GM18519 (cell line): ENCODE data around the gene PIGM.

Experiments
- ATAC-seq: cut with Tn5 transposase; IDR thresholded peaks from one replicate; pipeline ENCODE4 v1.9.1; 2021; ENCODE audit warnings: mild to moderate bottlenecking, moderate library complexity; ENCODE audit not compliant: unreplicated experiment, low FRiP score

The PIGM gene

DNA sequence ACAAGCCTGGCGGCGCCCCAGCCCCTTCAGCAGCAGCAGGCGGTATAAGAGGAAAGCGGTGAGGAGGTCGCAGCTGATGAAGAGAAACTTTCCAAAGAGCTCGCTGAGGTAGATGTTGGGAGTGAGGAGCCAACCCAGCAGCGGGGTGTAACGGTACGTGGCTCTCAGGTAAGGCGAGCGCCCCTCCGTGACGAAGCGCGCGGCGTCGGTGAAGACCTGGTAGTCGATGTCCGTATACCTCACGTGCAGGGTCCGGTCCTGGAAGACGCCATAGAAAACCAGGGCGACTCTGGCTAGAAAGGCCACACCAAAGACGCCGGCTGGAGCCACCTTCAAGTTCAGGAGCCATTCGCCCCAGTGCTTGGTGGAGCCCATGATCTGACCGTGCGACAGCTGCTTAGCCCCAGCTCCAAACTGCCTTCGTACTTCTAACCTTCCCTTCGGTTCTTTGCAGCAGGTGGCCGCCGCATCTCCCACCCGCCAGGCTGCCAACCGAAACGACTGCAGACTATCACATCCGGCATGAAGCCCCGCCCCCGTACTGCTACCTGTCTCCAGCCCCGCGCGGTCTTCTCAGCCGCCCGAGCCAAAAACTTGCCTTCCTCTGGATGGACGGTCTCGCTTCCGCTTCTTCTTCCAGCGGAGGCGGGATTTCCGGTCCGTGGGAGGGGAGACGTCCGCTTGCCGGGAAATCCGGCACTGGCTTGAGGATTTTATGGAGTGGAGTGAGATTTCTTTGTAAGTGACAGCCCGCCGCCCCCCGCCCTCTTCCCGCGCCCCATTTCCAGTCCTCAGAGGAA, at the start of gene PIGM:
Gene PIGM, minus strand, starts transcription at position 626 of the 800 bp plus-strand sequence. Its CDS starts 251 bp downstream, at position 375.
- peak; percentile 76 for ATAC-seq

DNA sequence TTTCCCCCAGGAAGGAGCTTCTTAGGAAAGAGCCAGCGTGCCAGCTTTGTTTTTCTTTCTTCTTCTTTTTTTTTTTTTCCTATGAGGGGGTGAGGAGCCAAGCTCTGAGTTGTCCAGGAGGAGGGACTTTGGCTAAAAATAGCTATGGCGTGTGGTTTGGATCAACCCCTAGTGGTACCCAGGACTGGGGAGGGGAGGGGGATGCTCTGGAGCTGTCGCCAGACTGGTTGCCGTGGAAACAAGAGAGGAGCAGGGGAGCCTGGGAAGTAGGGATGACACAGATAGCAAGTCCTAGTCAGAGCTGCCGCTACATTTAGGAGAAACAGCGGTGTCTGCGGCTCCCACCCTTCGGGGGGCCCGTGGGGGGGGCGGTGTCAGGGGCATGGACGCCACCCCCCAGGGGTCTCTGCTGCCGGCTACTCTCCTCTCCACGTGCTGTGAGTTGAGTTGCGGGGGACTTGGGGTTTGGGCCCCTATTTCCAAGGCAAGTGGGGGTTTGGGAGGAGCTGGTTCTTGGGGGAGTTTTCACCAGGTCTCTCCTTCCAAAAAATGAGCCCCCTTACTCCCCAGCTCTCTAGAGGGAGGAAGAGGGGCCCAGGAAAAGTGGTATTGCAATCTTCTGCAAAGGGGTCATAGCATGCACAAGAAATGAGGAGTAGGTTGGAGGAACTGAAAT, 49.6 kb upstream of the PIGM start, which contains the start of gene KCNJ9:
Gene KCNJ9, plus strand, starts transcription at position 278 of the 676 bp plus-strand sequence. CDS start 2,493 bp downstream, outside the sequence.
- ATAC-seq = no peak

DNA sequence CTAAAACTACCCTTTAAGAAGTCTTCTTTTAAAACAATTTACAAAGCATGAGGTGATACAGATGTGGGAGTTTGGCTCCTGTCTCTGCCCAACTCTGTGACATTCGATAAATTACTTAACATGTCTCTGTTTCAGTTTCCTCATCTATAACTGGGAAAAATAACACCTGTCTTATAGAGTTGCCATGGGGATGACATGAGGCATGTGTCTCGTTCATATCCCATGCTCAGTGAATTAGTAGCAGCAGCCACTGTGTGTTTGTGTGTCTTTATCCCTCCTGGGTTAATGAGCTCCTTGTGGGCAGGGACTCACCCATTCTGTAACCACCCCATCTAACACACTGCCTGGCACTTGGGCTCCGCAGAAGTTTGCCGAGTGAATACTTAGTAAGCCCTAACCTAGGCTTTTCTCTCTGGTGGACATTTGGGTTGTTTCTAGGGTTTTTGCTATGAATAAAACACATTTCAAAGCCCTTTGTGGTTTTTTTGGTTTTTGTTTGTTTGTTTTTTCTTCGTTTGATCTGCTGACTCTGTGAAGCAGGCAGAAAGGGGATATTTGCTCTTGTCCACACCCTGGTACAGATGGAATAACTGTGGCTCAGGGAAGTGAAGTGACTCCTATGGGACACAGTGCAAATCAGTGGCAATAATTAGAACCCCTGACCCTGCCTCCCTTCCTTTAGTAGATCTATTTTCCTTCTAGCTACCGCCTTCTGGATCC, 48.8 kb upstream of the PIGM start:
- no peak for ATAC-seq

DNA sequence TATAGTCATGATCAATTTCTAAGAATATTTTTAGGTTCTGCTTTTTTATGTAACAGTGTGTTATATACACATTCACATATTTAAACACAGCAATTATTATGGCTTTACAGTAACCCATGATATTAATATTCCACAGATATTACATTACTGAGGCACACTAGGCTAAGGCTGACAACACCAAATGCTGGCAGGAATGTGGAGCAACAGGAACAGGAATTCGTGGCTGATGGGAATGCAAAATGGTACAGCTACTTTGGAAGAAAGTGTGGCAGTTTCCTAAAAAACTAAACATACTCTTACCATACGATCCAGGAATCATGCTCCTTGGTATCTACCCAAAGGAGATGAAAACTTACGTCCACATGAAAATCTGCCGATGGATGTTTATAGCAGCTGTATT, 47.7 kb upstream of the PIGM start:
- ATAC-seq = no peak

DNA sequence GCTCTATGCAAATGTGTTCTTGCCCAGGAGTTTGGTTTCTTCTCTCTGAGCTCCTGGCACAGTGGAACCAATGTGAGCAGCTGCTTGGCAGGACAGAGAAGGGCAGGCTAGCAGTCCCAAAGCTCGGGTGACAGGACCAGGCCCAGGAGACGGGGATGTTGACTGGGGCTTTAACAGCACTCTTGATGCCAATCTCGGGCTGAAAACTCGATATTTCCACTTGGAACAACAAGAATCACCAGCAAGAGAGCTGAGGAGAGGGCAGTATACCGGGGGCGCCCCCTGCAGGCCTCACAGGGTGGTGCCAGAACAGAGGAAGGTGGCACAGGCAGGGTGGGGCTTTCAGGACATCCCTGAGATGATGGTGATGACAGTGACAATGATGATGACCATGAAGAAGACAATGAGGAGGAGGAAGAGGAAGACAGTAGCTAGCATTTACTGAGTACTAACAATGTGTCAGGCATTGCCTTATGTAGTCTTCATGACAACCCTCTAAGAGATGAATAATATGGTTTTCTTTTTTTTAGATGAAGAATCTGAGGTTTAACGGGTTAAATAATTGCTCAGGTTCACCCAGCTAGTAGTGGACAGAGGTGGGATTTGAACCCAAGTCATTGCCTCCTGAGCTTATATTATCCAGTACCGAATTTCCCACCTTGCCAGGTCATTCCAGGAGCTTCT, 46.9 kb upstream of the PIGM start:
- peak; percentile 59 for ATAC-seq

DNA sequence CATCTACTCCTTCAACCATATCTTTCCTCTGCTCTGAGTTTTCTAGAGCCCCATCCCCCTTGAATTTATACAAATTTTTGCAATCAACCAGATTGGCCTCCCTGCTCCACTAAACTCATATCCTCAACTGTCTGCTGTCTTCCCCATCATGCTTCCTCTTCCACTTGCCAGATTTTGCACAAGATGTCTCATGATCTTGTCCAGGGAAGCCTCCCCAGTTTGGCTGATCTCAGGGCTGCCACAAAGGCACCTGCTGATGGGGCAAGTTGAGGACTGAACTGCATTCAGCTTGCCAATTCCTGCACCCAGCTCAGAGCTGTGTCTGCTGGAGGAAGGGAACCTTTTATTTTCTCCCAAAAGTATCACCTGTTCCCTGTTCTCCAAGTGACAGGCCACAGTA, 45.7 kb upstream of the PIGM start:
- ATAC-seq = no peak

DNA sequence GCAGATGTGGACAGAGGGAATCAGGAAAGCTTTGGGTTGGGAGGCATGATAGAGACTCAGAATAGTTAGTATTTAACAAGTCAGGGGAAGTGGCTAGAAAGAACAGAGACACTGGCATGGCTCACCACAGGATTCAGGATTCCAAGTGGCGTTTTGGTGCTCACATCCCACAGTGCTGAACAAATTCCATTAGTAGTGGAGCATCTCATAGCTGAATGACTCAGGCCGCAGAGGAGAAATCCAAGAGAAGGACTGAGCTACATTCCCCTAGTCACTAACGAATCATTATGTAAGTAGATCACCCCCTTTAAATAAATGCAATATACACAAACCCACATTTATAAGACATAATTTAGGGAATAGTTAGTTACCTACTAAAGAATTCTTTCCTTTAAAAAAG, 44.5 kb upstream of the PIGM start:
- no peak for ATAC-seq

DNA sequence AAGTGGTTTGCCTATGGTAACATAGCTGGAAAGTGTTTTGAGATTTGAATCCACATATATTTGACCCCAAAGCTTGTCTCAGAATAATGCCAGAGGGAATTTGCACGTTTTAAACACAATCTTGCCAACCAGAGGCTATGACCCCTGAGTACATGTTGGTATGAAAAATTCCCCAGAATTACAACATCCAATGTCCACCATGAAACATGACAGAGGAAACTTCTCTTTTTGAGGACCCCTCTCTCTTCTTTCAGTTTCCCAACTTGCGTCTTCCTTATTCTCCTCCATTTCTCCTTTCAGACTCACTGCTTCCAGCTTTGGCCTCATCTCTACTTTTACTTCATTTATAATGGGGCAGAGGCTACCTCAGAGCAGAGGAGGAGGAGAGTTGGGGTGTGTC, 44.0 kb upstream of the PIGM start:
- ATAC-seq = no peak

DNA sequence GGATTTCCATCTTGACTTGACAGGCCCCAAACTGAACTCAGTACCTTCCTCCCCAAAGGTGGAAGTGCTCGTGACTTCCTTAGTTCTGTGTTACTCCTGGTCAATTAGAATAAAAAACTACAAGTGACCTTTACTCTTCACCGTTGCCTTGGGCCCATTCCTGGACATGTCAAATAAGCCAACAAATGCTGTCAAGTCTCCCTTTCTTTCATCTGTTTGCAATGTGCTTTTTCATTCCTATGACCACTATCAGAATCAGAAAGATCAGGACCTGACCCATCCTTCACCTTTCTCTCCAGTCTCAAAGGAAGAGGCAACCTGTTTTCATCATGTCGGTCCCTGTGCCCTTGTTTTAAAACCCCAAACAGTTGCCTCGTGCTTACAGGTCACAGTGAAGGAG, 43.1 kb upstream of the PIGM start:
- ATAC-seq = no peak

DNA sequence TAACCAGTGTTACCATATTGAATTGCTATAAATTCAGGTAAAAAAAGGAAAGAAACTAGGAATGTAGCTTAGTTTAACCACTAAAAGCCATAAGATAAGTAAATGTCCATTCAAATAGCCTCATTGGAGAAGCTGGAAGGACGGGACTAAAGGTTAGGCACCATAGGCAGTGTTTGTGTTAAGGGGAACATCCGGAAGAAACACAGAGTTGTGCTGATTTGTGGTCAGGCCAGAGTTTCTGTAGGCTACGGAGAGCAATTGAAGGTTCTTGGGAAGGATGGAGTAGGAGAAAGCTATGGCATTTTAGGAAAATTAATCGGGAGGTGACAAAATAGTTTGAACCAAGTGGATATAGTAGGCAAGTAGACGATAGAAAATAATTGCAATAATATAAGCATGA, 39.5 kb upstream of the PIGM start:
- no peak for ATAC-seq

DNA sequence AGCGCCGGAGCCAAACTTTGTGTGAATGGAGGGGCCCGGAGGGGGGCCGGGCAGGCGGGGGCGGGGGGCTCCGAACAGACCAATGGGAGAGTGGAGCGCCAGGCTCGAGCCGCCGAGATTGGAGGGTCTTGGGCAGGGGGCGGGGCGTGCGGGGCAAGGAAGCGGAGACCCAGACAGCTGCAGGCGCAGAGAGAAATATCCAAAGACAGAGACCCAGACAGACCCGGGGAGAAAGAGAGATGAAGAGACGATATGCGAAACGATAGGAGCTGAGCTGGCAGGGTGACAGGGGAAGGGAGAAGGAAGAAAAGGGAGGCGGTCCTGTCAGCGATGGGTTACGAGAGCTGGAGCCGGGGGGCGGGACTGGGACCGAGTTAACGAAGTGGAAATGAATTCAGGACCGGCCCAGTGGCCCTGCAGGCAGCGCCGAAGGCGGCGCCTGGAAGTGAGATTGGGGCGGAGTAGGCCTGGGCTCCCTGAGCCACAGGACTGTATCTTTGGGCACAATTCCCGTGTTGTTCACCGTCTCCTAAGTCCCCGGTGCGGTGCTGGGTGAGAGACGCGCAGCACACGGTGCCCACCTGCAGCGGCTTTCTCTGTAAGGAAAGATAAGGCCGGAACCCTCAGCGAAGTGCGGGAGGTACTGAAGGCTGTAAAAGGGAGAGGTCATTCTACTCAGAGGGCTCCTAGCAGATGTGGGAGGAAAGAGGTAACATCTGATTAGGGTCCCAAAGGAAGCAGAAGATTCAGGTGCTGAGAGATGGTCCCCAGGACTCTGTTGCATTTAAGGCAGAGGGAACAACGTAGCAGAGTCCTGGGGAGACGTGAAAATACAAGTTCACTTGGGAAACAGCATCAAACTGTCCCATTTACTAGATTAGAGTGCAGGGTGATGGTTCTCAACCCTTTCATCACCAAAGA, 38.7 kb upstream of the PIGM start:
- no peak for ATAC-seq

DNA sequence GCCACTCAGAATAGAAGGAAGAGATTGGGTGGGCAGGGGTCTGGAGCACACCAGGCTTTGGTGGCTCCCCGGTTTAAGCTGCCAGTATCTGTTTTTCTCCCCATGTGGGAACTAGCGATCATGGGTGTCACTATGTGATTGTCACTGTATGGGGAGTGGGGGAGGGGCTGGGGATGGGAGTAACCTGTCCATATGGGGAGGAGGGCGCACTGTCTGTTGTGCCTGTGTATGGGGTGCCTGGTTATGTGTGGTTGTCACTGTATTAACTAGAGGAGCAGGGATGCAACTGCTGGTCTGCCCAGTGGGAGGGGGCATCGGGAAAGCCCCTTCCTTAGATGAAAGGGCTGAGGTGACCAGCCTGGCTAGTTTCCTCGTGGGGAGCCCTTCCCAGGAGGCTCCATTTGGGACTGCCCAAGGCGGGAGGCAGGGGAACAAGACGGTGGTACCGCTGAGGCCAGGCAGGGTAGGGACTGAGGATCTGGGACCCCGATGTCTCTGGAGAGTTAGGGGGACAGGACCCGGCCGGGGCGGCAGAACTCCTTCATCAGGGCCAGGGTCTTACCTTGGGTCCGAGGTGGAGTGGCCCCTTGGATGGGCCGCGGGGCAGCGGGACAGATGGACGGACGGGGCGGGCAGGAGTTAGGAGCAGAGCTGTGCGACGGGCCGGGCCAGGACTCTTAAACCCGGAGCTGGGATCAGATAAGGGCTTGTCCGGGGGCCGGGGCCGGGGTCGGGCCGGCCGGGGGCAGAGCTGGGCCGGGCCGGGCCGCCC, 37.9 kb upstream of the PIGM start, which contains the start of gene KCNJ10:
Gene KCNJ10, minus strand, starts transcription at position 701 of the 772 bp plus-strand sequence. CDS start 27,628 bp downstream, outside the sequence.
- ATAC-seq = no peak

DNA sequence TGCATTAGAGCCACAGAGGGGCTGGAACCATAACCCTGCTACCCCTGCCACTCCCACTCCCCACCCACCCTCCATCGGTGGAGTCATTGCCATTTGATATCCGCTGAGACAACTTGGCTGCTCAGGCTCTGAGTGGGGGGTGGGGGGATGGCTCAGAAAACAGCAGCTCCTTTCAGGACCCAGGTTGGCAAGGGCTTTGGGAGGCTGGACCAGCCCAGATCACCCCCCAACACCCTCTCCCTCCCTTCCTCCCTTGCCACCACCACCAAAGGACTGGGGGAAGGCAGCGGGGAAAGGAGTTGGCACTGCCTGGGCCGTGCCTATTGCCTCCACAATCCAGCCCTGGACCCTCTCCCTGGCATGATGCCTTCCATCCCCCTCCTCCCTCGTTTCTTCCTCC, 36.4 kb upstream of the PIGM start:
- ATAC-seq = no peak

DNA sequence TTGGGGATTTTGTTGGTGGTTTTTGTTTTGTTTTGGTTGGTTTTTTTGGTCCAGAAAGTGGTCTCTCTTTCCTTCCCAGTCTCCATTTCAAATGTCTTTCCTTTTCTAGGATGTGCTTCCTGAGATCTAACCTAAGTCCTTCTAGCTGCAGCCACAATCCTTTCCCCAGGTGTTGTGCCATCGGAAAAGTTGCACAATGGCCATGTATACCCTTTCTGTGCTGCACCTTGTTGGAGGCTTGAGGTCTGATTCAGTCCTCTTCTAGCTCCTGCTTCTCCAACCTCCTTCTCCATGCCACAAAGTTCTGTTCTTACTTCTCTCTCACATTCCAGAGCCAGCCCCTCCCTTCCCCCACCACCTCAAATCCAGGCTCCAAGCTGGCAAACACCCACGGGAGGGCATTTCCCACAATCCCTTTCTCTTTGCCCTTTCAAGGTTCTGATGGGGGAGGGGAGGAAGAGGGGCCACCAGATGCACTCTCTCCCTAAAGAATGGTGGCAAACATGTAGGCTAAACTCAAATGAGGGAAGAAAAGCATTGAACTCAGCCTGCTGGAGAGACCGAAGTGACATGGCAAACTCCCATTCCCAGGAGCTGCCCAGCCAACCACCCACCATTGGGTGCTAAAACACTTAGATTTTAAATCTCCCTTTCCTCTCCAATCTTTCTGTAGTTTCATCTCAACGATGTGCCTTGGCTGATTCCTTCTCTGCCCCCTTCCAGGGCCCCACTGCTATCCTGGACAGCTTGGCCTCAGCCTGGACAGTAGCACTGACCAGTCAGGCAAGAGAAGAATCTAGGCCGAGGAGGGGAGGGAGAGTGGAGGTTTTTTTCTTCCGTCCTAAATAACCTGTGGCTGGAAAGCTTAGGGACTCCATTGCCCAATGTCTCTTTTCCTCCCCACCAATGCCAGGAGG, 35.3 kb upstream of the PIGM start:
- ATAC-seq = no peak

DNA sequence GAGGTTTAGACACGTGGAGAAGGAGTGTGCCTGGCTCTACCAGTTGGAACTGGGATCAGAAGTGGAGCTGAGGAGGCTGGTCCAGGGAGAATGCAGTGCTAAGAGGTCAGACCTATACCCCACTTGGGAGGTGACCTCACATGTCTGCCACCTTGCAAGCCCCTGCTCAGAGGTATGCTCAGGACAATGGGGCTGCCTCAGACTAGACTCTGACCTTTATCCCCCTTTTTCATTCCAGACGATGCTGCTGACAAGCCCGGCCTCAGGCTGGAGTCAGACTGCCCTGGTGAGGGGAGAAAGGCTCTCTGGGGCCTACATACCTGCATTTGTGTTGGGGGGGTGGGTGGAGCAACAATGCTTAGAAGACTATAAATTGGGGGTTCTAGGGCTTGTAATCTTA, 33.0 kb upstream of the PIGM start:
- no peak for ATAC-seq

DNA sequence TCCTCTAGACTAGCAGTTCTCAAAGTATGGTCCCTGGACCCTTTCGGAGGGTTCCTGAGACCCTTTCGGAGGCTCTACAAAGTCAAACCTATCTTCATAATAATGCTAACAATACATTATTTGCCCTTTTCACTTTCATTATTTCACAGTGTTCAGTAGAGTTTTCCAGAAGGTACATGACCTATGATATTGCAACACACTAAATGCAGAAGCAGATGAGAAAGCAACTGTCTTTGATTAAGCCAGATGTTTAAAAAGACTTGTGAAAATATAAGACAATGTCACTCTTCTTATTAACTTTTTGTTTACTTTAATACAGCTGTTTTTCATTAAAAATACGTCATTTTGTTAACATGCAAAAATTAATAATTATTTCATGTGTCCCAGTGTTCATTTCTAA, 32.4 kb upstream of the PIGM start:
- ATAC-seq = no peak

DNA sequence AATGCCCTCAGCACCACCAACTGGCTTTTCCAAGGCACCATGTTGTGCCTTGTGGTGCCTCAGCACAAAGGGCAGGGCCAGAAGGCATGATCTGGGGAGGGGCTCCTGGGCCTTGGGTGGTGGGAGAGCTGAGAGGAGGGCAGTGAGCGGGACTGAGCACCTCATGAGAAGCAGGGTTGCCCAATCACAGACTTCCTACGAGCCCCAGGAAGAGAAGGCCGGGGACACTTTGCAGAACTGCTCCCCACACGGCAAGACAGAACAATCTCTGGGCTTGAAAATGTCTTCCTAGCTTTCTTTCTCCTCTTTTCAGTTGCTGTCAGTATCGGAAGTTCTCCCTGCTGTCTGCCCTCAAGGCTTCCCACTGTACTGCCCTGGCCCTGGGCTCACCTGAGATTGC, 31.4 kb upstream of the PIGM start:
- ATAC-seq = no peak

DNA sequence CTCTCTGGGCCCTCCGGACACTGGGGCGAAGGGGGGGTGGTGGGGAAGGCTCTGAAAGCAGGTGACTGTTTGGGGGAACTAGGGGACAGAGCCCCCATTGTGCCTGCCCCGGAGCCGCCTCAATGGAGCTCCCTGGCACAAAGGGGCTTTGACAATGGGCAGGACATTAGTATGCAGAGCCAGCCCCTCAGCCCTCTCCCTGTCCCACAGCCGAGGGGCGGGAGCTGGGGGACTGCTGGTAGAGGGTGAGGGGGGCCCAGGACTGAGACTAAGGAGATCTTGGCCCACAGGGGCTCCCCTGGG, 30.4 kb upstream of the PIGM start:
- ATAC-seq = no peak
